ENCODE measurements around the gene TMEM266.

The TMEM266 gene

DNA sequence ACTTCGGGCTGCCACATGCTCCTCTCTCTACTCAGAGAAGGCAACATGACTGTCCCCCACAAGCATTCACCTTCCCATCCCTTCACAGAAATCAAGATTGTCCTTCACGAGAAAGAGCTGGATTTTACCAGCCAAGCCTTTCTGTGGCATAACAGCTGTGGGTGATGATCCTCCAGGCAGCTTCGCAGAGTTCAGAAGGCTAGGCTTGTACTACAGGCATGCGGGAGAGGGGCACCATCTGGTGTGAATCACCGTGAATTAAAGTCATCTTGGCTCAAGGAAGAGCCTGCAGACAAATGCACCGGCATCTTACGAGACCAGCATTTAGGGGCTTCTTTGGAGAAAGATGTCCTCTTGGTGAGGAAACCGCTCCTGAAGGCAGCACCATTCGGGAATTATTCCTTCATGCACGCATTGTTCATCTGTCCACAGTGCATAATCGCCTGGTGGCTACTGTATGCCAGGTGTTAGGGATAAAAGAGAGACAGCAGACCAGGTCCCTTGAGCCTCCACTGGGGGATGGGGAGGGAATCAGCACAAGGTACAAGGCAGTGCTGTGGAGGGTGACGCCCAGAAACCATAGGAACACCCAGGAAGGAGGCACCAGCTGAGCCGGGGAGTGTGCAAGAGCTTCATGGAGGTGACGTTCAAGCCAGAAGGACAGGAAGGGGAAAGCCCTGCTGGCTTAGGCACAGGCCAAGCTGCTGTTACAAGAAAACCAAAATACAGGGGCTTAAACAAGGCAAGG, 108.6 kb downstream of the TMEM266 start:
- no peak overlapping the region for H3K18ac ChIP-seq (ENCODE audit: low read depth in 1 of 2, low read length in 2 of 2)
- WGBS = 95% methylated on average over 14 of the region's 14 CpGs
- no peak overlapping the region for H2AK5ac ChIP-seq (ENCODE audit: low read length, severe bottlenecking)
- H3K9me3 ChIP-seq (ENCODE audit: control insufficient read depth, low read length) = no peaks in the 10 kb centered on the region
- no peak overlapping the region for H3K23ac ChIP-seq (ENCODE audit: low read length in 2 of 2)
- no peak overlapping the region for H3K4me2 ChIP-seq (ENCODE audit: low read length, poor library complexity, severe bottlenecking)
- H2AFZ ChIP-seq (ENCODE audit: low read depth, low read length) = no peak overlapping the region
- no peak for DNase-seq
- H4K91ac ChIP-seq (ENCODE audit: low read length) = no peak overlapping the region
- H2BK5ac ChIP-seq (ENCODE audit: low read depth, low read length, poor library complexity, severe bottlenecking) = no peak overlapping the region
- H3K4me1 ChIP-seq (ENCODE audit: control insufficient read depth, insufficient read depth, low read depth, low read length) = peaks cover 3% of the 10 kb centered on the region
- H4K8ac ChIP-seq (ENCODE audit: low read length) = no peak overlapping the region
- no peak overlapping the region for H2BK12ac ChIP-seq (ENCODE audit: low read length in 2 of 2)
- H3K14ac ChIP-seq (ENCODE audit: low read length in 2 of 2) = no peak overlapping the region
- no peak overlapping the region for H3K4ac ChIP-seq (ENCODE audit: low read depth in 1 of 2, low read length in 2 of 2)
- no peaks in the 10 kb centered on the region for H3K79me1 ChIP-seq (replicated peaks; ENCODE audit: low read length, poor library complexity, severe bottlenecking)
- no peak overlapping the region for H3K9ac ChIP-seq (ENCODE audit: low read length)
- H3K4me3 ChIP-seq (ENCODE audit: insufficient read depth in 1 of 2, low read depth in 1 of 2, low read length in 2 of 2) = no peak overlapping the region
- H3K27ac ChIP-seq (ENCODE audit: low read length, poor library complexity, severe bottlenecking) = no peak overlapping the region
- no peaks in the 10 kb centered on the region for H3K36me3 ChIP-seq (ENCODE audit: control insufficient read depth in 1 of 2, insufficient read depth in 2 of 2, low read depth in 1 of 2, low read length in 2 of 2)
- H2BK15ac ChIP-seq (ENCODE audit: low read depth, poor library complexity, severe bottlenecking) = no peak overlapping the region
- no peak overlapping the region for H2BK120ac ChIP-seq (ENCODE audit: low read depth, low read length)
- peaks cover 3 to 12% of the 10 kb centered on the region in 2 experiments for H3K27me3 ChIP-seq (ENCODE audit: control insufficient read depth in 1 of 2, insufficient read depth in 1 of 2, low read length in 2 of 2)

DNA sequence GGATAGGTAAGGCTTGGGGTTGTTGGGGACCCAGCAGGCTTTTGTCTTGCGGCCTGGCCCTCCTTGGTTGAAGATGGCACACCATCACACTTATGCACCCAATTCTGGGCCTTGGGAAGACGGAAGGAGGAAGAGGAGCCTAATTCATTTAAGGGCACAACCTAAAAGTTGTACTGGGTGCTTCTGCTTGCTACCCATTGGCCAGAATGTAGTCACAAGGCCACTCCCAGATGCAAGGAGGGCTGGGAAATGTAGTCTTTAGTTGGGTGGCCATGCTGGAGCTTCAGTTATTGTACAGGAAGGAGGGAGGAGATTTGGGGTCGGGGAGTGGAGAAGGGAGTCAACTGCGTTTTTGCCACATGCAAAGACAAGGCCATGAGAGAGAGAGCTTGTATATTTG, 109.2 kb downstream of the TMEM266 start:
- no peak overlapping the region for H3K23ac ChIP-seq (ENCODE audit: low read length in 2 of 2)
- H3K79me1 ChIP-seq (replicated peaks; ENCODE audit: low read length, poor library complexity, severe bottlenecking) = no peaks in the 10 kb centered on the region
- H3K4me2 ChIP-seq (ENCODE audit: low read length, poor library complexity, severe bottlenecking) = no peak overlapping the region
- no peak overlapping the region for H2BK5ac ChIP-seq (ENCODE audit: low read depth, low read length, poor library complexity, severe bottlenecking)
- H2BK12ac ChIP-seq (ENCODE audit: low read length in 2 of 2) = peak overlapping the region in 1 of 2 experiments; percentile 44
- peak overlapping the region in 1 of 2 experiments; percentile 13 for H3K4ac ChIP-seq (ENCODE audit: low read depth in 1 of 2, low read length in 2 of 2)
- H4K91ac ChIP-seq (ENCODE audit: low read length) = no peak overlapping the region
- no peak overlapping the region for H4K8ac ChIP-seq (ENCODE audit: low read length)
- H3K4me3 ChIP-seq (ENCODE audit: insufficient read depth in 1 of 2, low read depth in 1 of 2, low read length in 2 of 2) = no peak overlapping the region
- 83% methylated on average over 4 of the region's 4 CpGs for WGBS
- DNase-seq = peak; percentile 31
- H2BK15ac ChIP-seq (ENCODE audit: low read depth, poor library complexity, severe bottlenecking) = no peak overlapping the region
- H3K27ac ChIP-seq (ENCODE audit: low read length, poor library complexity, severe bottlenecking) = no peak overlapping the region
- no peak overlapping the region for H3K18ac ChIP-seq (ENCODE audit: low read depth in 1 of 2, low read length in 2 of 2)
- no peak overlapping the region for H3K9ac ChIP-seq (ENCODE audit: low read length)
- H2BK120ac ChIP-seq (ENCODE audit: low read depth, low read length) = no peak overlapping the region
- H3K36me3 ChIP-seq (ENCODE audit: control insufficient read depth in 1 of 2, insufficient read depth in 2 of 2, low read depth in 1 of 2, low read length in 2 of 2) = no peaks in the 10 kb centered on the region
- no peak overlapping the region for H3K14ac ChIP-seq (ENCODE audit: low read length in 2 of 2)
- peaks cover 3 to 12% of the 10 kb centered on the region in 2 experiments for H3K27me3 ChIP-seq (ENCODE audit: control insufficient read depth in 1 of 2, insufficient read depth in 1 of 2, low read length in 2 of 2)
- no peak overlapping the region for H2AFZ ChIP-seq (ENCODE audit: low read depth, low read length)
- H3K4me1 ChIP-seq (ENCODE audit: control insufficient read depth, insufficient read depth, low read depth, low read length) = peaks cover 3% of the 10 kb centered on the region
- no peak overlapping the region for H2AK5ac ChIP-seq (ENCODE audit: low read length, severe bottlenecking)
- no peaks in the 10 kb centered on the region for H3K9me3 ChIP-seq (ENCODE audit: control insufficient read depth, low read length)

DNA sequence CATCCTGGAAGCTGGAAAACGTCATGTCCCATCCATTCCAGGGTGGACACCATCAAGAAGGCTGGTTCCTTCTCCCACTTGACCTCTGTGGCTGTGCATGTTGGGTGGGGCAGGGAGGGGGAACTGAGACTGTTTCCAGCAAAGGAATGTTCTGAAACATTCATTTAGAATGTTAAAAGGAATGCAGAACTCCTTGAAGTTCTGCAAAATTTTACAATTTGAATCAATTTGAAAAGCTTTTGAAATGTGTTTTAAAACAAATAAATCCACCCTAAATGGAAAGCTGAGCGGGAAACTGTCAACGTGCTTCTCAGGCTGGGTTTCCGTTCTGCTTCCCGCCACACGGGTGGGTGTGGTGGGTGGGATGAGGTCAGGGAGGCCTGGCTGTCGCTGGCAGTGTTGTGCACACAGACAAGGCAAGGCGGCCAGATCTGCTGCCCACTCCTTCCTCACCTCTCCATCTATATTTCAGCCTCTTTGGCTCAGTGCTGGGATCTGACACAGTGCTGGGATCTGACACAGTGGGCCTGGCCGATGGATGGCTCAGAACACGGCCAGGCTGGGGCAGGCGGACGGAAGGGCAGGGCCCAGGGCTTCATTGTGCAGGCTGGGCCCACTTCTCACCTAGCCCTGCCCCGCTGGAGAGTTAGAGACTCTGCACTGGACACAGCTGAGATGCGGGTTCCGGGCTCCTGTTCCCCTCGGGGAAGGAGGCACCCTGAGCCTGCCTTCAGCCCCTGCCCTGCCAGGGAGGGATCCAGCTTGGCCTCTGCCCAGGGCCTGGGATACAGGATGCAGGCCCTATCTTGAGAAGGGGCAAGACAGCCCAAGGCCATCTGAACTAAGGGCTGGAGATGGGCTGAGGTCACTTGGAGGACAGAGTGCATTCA, 110.4 kb downstream of the TMEM266 start:
- Histone ChIP-seq H3K14ac (ENCODE audit: low read length in 2 of 2) (peak overlapping the region in 1 of 2 experiments; percentile 14), H3K9ac (ENCODE audit: low read length) (no peak overlapping the region), H3K18ac (ENCODE audit: low read depth in 1 of 2, low read length in 2 of 2) (peak overlapping the region in 1 of 2 experiments; percentile 1), H2BK120ac (ENCODE audit: low read depth, low read length) (no peak overlapping the region), H2AFZ (ENCODE audit: low read depth, low read length) (no peak overlapping the region), H3K4me2 (ENCODE audit: low read length, poor library complexity, severe bottlenecking) (no peak overlapping the region), H3K9me3 (ENCODE audit: control insufficient read depth, low read length) (peaks cover 3% of the 10 kb centered on the region), H3K27me3 (ENCODE audit: control insufficient read depth in 1 of 2, insufficient read depth in 1 of 2, low read length in 2 of 2) (peaks cover 3 to 12% of the 10 kb centered on the region in 2 experiments), H3K79me1 (replicated peaks; ENCODE audit: low read length, poor library complexity, severe bottlenecking) (no peaks in the 10 kb centered on the region), H3K4me1 (ENCODE audit: control insufficient read depth, insufficient read depth, low read depth, low read length) (peaks cover 3% of the 10 kb centered on the region), H4K8ac (ENCODE audit: low read length) (peak overlapping the region; percentile 45), H3K4me3 (ENCODE audit: insufficient read depth in 1 of 2, low read depth in 1 of 2, low read length in 2 of 2) (no peak overlapping the region), H3K27ac (ENCODE audit: low read length, poor library complexity, severe bottlenecking) (no peak overlapping the region), H3K36me3 (ENCODE audit: control insufficient read depth in 1 of 2, insufficient read depth in 2 of 2, low read depth in 1 of 2, low read length in 2 of 2) (no peaks in the 10 kb centered on the region), H4K91ac (ENCODE audit: low read length) (no peak overlapping the region), H2BK12ac (ENCODE audit: low read length in 2 of 2) (peak overlapping the region in 1 of 2 experiments; percentile 8), H2BK15ac (ENCODE audit: low read depth, poor library complexity, severe bottlenecking) (no peak overlapping the region), H2AK5ac (ENCODE audit: low read length, severe bottlenecking) (no peak overlapping the region), H2BK5ac (ENCODE audit: low read depth, low read length, poor library complexity, severe bottlenecking) (no peak overlapping the region), H3K4ac (ENCODE audit: low read depth in 1 of 2, low read length in 2 of 2) (no peak overlapping the region), H3K23ac (ENCODE audit: low read length in 2 of 2) (no peak overlapping the region)
- 71% methylated on average over 15 of the region's 16 CpGs for whole genome bisulfite sequencing
- peak; percentile 7 for DNase-seq

DNA sequence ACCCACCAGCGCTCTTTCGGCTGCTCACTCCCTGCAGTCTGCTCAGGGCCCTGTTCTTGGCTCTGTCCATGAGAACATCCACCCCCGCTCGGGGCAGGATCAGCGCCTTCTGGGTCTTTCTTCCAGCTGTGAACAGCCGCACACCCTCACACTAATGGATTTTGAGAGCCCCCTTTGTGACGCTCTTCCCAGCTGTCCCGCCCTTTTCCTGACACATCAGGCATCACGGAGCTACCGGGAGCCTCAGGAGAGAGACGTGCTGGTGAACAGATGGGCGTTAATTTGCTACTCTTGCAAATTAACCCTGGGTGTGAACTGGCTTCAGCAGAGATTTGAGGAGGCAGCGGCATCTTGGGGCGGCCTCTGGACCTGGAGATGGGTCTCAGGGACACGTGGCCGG, 113.0 kb downstream of the TMEM266 start:
- H3K79me1 ChIP-seq (replicated peaks; ENCODE audit: low read length, poor library complexity, severe bottlenecking) = no peaks in the 10 kb centered on the region
- peaks cover 5% of the 10 kb centered on the region for H3K9me3 ChIP-seq (ENCODE audit: control insufficient read depth, low read length)
- no peak overlapping the region for H3K4ac ChIP-seq (ENCODE audit: low read depth in 1 of 2, low read length in 2 of 2)

More for the DNA sequence above, 113.0 kb downstream of the TMEM266 start:
- no peak overlapping the region for H2BK15ac ChIP-seq (ENCODE audit: low read depth, poor library complexity, severe bottlenecking)
- no peak overlapping the region for H2BK120ac ChIP-seq (ENCODE audit: low read depth, low read length)
- H3K14ac ChIP-seq (ENCODE audit: low read length in 2 of 2) = no peak overlapping the region
- H3K27ac ChIP-seq (ENCODE audit: low read length, poor library complexity, severe bottlenecking) = no peak overlapping the region
- H3K36me3 ChIP-seq (ENCODE audit: control insufficient read depth in 1 of 2, insufficient read depth in 2 of 2, low read depth in 1 of 2, low read length in 2 of 2) = no peaks in the 10 kb centered on the region
- H2BK5ac ChIP-seq (ENCODE audit: low read depth, low read length, poor library complexity, severe bottlenecking) = no peak overlapping the region
- no peak overlapping the region for H2AFZ ChIP-seq (ENCODE audit: low read depth, low read length)
- no peak overlapping the region for H3K9ac ChIP-seq (ENCODE audit: low read length)
- no peak overlapping the region for H2BK12ac ChIP-seq (ENCODE audit: low read length in 2 of 2)
- no peak overlapping the region for H3K23ac ChIP-seq (ENCODE audit: low read length in 2 of 2)
- peaks cover 3 to 21% of the 10 kb centered on the region in 2 experiments for H3K27me3 ChIP-seq (ENCODE audit: control insufficient read depth in 1 of 2, insufficient read depth in 1 of 2, low read length in 2 of 2)
- WGBS = 73% methylated on average over 16 of the region's 16 CpGs
- H3K4me2 ChIP-seq (ENCODE audit: low read length, poor library complexity, severe bottlenecking) = no peak overlapping the region
- H3K4me1 ChIP-seq (ENCODE audit: control insufficient read depth, insufficient read depth, low read depth, low read length) = peaks cover 3% of the 10 kb centered on the region
- no peak overlapping the region for H3K18ac ChIP-seq (ENCODE audit: low read depth in 1 of 2, low read length in 2 of 2)
- DNase-seq = no peak
- no peak overlapping the region for H4K8ac ChIP-seq (ENCODE audit: low read length)
- no peak overlapping the region for H3K4me3 ChIP-seq (ENCODE audit: insufficient read depth in 1 of 2, low read depth in 1 of 2, low read length in 2 of 2)
- no peak overlapping the region for H2AK5ac ChIP-seq (ENCODE audit: low read length, severe bottlenecking)
- no peak overlapping the region for H4K91ac ChIP-seq (ENCODE audit: low read length)

Measured in mesenchymal stem cell (in vitro differentiated cells and primary cell).